NCI-H510A (cell line): ENCODE results near the gene SGCA.

ENCODE experiments used
- DNase-seq: peaks from one replicate; lab custom pipeline; 2025; lab: John Stamatoyannopoulos, UW

SGCA gene

DNA sequence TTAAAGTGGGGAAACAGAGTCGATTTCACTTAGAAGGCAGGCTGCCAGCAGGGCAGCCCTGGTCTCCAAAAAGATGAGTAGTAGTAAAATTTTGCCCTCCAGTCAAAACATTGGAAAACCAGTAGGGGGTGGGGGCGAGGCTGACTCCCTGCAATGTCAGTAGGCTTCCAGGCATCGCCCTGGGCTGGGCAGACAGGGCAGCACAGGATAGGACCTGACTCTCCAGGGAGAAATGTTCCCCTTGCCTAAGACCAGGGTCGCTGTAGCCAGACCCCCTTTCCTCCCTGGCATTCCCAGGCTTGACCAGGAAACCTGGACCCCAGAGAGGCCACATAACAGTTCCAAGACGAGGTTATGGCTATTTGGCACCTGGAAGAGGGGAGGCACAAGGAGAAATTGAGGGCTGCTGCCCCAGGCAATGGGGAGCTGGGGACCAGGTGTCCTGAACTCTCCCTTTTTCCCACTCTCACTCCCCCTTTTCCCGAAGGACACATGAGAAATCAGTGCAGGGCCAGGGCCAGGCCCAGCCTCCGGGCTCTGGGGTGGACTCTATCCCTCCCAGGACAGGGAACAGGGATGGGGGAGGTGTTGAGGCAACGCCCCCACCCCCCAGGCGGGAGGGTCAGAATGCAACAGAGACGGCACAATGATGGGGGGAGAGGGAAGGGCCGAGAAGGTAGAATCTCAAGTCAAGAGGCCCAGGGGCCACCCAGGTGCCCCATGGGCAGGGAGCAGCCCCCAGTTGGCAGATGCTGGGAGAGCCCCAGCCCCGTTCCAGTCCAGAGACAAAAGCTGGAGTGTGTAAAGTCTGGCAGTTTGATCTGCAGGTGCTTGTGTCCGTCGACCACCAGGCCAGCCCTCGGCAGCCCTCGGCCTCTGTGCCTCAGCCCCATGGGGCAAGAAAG, 31.3 kb upstream of the SGCA start:
- DNase-seq, result no peak

DNA sequence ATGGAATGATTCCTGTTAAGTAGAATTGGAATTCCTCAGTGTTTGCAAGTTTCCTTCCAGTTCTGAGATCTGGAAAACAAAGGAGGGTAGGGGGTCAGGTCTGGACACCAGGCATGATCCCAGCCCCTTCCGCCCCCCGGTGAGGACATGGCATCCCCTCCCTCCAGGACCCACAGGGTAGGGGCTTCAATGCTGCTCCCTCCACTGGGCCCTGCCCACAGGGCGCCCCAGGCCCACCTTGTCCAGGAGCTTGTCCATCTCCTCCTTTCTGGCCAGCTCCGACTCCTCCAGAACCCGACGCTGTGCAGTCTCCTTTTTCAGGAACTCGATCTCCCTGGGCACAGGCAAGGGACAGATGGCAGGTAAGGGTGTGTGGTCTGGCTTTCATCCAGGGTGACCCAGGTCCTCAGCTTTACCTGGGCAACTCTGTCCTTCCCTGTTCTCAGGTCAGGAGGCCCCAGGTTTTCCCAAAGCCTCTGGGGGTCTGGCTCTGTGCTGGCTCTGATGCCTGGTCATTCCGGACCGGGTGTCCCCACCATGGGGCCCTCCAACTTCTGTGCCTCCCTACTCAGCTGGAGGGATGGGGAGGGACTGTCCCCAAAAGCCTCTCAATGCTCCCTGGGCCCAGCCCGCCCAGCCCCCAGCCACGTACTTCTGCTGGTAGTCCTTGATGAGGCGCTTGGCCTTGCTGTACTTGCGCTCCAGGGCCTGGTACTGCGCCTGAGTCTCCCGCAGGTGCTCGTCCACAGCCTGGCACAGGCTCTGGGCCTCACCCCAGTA, 30.3 kb upstream of the SGCA start:
- DNase-seq, result no peak

DNA sequence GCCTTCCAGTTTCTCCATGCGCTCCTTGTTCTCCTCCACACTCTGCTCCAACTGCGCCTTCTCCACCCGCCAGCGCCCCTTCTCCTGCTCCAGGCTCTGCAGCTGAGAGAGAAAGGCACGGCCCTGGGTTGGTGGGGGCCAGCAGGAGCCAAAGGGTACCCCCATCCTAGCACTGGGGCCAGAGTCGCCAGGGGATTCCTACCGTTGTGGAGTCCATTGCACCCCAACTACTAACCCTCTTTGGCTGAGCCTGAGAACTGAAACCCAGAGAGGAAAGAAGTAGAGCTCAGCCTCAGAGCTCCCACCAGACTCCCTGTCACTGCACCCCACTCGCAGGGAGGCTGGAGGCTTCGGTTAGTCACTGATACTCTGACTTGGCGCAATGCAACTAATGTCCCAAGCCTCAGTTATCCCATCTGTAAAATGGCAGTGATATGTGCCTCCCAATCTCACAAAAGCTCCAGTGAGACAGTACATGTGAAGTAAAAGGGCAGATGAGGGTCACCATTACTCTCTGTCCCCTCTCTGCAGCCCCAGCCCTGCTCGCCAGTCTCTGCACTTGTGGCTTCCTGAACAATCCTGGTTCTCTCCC, 29.6 kb upstream of the SGCA start:
- DNase-seq, result no peak

DNA sequence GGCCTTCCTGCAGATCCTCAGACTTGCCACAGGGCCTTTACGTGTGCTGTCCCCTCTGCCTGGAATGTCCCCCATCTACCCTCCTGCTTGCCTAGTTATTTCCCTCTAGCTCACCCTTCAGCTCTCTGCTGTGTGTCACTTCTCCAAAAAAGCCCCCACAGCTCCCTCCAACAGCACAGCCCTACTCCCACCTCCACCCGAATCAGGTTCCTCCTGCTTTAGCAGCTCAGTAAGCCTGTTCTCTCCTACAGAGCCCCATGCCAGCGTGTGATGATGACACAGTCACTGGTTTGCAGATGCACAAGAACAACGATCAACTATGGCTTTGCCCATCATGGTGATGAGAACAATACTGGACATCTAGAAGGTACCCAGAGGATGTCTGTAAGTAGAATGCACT, 28.8 kb upstream of the SGCA start:
- DNase-seq, result no peak

DNA sequence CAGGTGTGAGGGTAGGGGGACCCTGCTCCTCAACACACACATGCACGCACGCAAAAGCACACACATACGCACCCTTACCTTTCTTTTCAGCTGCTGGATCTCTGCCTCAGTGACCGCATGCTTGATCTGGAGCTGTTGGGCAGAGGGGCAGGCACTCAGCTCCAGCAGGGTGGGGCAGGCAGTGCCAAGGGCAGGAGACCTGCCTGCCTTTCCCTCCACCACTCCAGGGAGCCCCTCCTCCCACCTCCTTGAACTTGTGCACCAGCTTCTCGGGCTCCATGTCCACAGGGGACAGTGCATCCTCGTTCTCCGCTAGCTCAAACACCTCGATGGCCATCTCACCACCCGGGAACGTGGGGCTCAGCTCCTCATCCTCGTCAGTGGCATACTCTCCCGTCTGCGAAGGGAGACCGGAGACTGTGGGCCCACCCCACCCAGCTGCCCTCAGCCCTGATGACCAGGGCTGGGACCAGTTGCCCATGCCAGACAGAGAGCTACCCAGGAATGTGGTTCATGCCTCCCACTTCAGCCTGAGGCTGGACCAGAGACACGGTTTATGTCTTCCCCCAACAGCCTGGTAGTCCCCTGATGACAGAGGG, 26.5 kb upstream of the SGCA start:
- DNase-seq, result no peak

DNA sequence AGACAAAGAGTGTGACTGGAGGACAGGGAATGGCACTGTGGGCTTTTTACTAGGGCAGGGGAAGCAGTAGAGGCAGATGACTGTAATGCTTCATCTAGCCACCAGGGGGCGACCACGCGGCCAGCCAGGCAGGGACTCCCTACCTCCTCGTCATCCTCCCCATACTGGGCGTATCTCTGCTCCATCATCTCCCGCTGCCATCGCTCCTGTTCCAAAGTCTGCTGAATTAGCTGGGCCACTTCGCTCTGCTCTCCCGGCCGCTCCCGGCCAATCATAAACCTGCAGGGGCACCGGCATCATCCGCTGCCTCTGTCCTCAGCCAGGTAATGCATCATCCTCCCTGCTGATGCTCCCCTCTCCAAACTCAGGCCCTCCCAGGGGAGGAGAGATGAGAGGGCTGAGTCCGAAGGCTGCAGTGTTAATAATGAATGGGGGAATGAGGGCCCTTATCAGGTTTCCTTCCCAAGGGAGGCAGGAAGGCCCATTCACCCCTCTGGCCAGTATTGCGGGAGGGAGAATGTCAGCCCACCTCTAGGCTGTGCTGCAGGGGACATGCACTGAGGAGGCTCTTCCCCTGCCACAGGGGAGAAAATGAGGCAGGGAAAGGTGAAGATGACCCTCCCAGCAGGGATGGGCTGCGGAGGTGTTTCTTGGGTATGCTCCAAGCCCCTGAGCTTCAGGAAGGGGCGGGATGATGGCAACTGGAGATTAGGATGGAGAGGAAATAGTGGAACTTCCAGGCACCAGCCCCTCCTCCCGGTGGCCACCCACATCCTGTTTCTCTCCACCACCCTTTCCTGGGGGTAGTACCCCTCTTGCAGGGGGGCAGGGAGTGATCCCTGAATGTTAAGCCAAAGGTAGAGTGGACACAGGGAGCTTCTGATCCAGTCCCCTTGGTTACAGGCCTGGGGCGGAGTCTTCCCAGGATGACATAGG, 25.6 kb upstream of the SGCA start:
- peak; percentile 19 for DNase-seq

DNA sequence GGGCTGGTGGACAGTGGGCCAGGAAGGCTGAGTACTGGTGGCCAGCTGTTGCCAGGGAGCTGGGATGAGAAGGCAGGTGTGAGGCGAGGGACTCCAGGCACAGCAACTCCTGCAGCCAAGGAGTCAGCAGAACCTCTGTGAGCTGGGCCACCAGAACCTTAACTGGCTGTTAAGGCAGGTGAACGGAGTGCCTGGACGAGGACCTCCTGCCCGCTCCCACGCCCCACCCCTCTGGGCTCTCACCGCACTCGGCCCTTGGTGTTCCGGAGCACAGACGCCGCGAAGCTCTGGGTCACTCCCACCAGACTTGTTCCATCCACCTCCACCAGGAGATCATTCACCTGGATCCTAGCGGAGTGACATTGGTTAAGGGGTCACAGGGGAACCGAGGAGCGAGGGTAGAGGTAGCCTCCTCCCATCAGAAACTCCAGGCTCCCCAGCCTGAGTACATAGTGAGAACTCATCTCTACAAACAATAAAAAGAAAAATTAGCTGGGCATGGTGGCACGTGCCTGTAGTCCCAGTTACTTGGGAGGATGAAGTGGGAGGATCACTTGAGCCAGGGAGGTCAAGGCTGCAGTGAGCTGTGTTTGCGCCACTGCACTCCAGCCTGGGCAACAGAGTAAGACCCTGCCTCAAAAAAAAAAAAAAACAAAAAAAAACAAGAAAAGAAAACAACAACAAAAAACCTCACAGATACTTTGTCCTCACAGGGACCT, 24.6 kb upstream of the SGCA start:
- no peak for DNase-seq

DNA sequence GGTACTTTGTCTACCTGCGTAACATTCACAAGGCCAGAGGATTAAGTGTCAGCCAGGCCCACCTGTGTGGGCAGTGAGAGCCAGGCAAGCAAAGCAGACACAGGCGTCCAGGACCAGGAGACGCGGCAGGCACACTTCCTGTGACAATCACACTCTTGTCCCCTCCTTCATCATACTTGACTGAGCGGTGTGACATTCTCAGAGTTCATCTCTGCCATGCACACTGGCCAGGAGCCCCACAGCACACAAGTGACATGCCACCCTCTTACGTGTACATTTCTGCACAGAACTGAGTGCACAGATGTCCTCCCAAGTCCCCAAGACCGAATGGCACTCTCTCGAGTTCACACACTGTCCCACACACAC, 24.1 kb upstream of the SGCA start:
- DNase-seq, result no peak

DNA sequence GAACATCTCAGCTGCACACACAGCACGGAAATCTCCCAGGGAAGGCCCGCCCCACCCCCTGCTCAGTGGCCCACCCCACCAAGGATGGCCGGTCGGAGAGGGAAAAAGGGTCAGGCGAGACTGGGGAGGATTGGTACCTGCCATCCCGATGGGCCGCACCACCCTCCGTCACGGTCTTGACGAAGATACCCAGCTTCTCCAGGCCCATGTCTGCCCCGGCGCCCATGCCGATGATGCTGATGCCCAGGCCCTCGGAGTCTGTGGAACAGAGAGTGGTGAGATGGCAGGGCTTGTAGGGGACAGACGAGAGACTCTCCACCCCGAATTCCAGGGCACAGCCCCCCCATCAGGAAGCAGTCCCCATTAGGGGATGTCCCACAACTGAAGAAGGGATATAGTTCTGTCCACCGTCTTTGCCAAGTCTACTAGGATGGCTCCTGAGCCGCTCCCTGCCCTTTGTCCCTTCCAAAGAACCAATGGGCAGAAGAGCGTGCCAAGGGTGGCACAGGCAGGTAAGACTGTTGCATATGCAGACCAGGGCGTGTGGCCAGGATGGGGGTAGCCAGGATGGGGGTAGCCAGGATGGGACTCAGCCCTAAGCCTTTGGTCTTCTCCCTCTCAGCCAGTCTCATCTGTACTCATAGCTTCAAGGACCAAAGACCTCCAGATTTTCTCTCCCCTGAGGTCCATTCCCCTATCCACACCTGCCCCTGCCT, 22.2 kb upstream of the SGCA start:
- no peak for DNase-seq

DNA sequence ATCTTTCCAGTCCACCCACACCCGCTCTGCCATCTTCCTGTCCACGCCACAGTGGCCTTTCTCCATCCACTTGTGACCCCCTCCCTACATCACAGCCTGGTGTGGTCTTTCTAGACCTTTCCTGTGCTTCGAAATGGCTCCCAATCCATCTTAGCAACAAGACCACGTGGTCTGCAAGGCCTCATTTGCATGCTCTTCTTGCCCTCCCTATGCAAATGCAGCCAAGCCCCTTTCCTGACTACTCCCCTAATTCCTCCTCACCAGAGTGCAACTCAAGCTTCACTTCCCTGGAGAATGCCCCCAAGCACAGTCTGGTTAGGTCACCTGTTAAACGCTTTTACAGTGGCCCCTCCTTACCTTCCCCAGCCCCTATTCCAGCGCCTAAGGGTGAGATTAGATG, 21.4 kb upstream of the SGCA start:
- DNase-seq, result no peak

DNA sequence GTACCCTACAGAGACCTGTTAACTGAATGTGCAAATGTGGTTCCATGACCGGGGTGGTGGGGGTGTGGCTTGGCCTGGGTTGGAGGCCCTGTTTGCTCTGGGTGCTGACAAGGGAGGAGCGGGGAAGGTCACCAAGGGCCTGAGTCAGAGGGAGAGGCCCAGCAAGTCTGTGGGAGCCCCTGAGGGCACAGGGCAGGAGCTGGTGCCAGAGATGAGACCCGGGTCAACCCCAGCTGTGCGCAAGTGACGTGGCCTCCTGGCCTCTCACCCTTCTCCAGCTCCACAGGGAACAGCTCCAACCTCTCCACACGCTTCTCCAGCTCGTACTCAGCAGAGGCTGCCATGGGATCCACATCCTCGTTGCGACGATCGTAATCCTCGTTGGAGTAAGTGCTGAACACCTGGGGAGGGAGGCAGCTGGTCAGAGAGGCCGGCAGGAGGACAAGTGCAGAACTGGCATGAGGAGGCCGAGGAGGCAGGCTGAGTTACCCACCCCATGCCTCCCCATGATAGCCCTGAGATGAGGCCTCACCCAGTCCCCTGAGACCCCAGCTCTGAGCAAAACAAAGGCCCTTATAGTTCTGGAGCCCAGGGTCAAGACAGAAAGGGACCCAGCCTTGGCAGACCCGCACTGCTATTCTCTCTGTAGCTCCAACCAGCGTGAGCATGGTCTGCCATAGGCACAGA, 20.8 kb upstream of the SGCA start:
- DNase-seq, result no peak

DNA sequence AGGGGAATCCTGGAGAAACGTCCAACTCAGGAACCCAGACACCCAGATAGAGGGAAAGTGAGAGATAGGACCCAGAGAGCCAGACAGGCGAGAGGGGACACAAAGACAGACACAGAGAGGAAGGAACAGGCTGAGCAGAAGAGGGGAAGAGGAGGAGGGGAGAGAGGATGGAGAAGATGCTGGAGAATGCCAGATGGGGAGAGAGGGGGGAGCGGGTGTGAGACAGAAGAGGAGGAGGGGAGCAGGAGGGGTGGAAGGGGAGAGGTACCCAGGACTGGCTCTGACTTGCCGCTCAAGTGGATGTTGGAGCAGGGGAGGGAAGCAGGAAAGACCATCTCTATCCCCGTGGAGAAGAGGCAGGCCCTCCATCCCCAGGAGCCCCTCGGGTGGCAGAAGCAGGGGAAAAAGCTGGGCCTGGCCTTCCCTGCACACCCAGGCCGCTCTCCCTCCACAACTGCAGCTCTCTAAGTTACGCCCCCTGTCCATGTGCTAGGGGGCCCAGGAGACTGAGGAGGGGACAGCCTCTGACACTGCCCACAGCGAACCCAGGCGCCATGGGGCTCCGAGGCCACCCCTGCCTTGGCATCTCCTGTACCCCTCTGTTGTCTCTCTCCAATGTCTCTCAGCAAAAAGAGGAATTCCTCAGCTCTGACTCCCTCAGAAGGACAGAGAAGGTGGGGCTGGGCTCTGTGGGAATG, 20.1 kb upstream of the SGCA start:
- DNase-seq, result no peak

DNA sequence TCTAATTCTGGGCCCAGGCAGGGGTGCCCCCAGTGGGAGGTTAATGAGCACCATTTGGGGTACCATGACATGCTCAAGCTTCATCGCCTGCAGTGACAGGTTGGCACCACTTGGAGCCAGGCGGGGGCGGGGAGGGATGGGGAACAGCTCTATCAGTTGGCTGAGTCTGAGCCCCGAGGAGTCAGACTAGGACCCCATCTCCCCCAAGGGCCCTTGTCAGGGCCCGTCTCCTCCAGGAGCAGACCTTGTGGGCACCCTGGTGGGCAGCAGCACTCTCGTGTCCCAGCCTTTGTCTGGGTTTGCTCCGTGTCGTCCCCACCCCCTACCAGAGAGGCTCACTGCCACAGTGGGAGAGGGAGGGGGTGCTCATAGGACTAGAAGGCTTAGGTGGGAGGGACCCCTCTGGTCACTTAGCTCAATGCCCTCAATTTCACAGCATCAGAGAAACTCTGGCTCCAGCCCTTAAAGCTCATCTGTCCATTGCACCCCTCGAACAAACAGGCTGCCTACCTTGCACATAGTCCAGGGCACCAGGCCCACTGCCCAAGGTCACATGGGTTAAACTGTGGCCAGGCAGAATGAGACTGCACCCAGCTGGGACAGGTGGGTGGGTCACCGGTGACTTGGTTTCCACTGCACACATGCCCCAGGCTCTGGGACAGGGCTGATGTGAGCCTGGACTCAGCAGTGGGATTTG, 19.4 kb upstream of the SGCA start:
- no peak for DNase-seq

DNA sequence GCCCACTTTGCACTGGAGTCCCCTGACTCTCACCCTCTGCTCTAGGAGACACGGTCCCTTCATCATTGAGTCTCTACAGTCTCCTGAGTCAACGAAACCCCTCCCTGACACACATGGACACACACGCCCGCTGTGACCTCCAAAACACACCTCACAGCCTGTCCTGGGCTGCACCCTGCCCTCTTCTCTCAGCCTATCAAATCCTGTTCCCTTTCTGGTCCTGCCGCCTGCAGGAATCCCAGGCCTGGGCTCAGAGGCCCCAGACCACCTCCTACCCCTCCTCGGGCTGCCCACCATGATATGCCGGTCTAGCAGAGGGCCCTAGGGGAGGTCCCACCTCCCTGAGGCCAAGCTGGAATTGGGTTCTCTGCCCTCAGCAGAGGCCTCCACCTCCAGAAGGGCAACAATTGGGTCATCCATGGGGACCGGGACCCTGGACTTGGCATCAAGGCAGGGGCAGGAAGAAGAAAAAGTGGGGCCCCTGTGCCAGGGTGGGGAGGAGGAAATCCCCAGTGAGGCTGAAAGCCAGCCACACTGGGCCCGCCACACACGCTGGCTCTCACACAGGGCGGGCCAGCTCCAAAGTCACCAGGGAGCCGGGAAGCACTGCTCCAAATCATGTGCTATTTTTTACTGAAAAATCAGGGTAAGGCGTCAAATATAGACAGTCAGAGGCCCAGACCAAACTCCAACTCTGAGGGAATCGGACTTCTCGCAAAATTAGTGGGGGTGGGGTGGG, 18.7 kb upstream of the SGCA start:
- no peak for DNase-seq

DNA sequence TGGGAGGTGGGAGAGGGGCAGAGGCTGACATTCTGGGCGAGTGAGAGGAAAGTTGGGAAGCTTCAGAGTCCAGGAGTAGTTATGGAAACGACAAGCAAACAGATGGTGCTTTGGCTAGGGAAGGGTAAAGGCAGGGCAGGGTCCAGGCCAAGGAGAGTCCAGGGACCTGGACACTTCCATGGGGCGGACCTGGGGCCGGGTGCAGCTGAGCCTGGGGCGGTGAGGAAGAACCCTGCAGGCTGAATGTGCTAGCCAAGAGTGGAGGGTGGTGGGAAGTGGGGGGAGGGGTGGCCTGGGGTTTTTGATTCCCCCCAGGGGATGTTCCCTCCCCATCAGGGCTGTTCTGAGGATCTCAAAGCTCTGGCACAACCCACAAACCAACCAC, 18.0 kb upstream of the SGCA start:
- no peak for DNase-seq

DNA sequence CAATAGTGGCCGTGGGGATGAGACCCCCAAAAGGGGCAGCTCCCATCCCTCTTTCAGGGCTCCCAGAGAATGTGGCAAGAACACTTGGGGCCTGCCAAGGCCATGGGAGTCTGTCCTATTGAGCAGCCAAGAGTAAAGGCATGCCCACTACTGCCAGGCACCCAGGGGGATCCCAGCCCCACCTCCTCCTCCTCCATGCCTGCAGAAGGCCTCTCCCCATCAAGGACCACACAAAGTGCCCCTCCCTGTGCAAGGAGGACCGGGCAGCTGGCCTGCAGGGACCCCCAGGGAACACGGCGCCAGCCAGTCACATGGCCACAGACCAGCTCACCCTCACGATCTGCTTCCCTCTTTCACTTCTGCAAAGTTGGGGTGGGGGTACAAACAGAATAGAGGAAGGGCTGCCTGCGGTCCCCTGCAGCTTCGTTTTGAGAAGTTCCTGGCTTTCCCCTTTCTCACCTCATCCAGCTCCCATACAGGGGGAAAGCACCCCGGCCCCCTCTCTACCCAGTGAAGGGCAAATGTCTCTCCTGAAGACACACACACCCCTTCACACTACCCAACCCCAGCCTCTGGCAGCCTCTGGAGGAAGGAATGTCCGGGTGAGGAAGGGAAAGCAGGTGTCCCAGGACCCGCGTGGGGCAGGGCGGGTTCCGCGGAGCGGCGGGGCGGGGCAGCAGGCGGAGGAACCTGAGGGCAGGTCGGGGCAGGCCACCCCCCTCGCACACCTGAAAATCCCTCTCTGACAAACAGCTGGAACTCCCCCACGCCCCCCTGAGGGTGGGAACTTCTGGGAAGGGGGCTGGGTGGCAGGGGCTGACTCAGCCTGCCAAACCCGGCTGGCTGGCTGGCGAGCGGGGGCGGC, 17.3 kb upstream of the SGCA start:
- DNase-seq, result no peak

DNA sequence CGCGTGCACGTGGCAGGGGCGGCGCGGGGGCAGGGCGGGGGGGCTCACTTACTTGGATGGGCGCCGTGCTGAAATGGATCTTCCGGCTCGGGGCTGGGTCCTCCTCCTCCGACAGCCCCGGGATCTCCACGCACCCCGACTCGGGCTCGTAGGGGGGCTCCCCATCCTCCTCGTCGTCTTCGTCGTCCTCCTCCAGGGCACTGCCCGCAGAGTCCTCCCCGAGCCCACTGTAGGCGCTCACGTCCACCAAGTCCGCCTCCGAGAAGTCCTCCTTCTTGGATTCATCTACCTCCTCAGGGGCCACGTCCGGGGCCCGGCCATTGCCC, 16.8 kb upstream of the SGCA start:
- no peak for DNase-seq
